NCI-H2171 treated with DMSO at 0.1 percent for 48 hours (cell line): ENCODE results near the gene EPS8L3.
"Not testable (repeated sequence)": the region's sequence is repeated elsewhere in the genome, so short reads cannot be mapped to it uniquely, and the experiment has no call there.

Experiments used
- DNase-seq: peaks from one replicate; lab custom pipeline; 2025; lab: John Stamatoyannopoulos, UW

EPS8L3 gene

GRCh38 chr1:109764561-109765482, 1.1 kb upstream of the EPS8L3 start:
- no peak for DNase-seq

- no peak for DNase-seq
Observed at GRCh38 chr1:109762821-109763645, 690 bp downstream of the EPS8L3 start.

- DNase-seq, result no peak
Observed at GRCh38 chr1:109762039-109762585, 1.6 kb downstream of the EPS8L3 start.

- DNase-seq, result no peak
Observed at GRCh38 chr1:109761227-109762038, 2.3 kb downstream of the EPS8L3 start.

- DNase-seq, result no peak
Observed at GRCh38 chr1:109760581-109761226, 3.0 kb downstream of the EPS8L3 start.

- DNase-seq, result no peak
Observed at GRCh38 chr1:109759513-109760334, 4.0 kb downstream of the EPS8L3 start.

GRCh38 chr1:109757936-109758786, 5.6 kb downstream of the EPS8L3 start:
- no peak for DNase-seq

GRCh38 chr1:109756848-109757521, 6.7 kb downstream of the EPS8L3 start:
- no peak for DNase-seq

- DNase-seq, result not testable (repeated sequence)
Observed at GRCh38 chr1:109756325-109756724, 7.4 kb downstream of the EPS8L3 start.

- DNase-seq, result no peak
Observed at GRCh38 chr1:109754738-109755137, 9.0 kb downstream of the EPS8L3 start.

GRCh38 chr1:109751531-109752260, 12.0 kb downstream of the EPS8L3 start:
- DNase-seq, result no peak

- no peak for DNase-seq
Observed at GRCh38 chr1:109750920-109751319, 12.8 kb downstream of the EPS8L3 start.

- DNase-seq, result no peak
Observed at GRCh38 chr1:109750241-109750882, 13.4 kb downstream of the EPS8L3 start.

GRCh38 chr1:109749221-109749620, 14.5 kb downstream of the EPS8L3 start:
- DNase-seq, result no peak

- not testable (repeated sequence) for DNase-seq
Observed at GRCh38 chr1:109748311-109748710, 15.4 kb downstream of the EPS8L3 start.

- DNase-seq, result no peak
Observed at GRCh38 chr1:109740615-109741373, 22.9 kb downstream of the EPS8L3 start, which contains the start of gene GSTM3. Gene GSTM3 (minus strand): TSS chr1:109741038. CDS start chr1:109740287, 751 bp downstream.
